Parathyroid adenoma (tissue), 2 donors: Measurements from ENCODE around the gene KRTAP9-6.

Source experiments
- H2AFZ ChIP-seq: fragments of 300-600 bp; sonication (generic); one replicate; pipeline ENCODE4 v1.7.0; 2017; ENCODE audit warnings: antibody characterized with exemption, mild to moderate bottlenecking
- H3K27ac ChIP-seq: fragments of 300-600 bp; sonication (generic); one replicate; pipeline ENCODE4 v1.7.0; 2017
- H3K27me3 ChIP-seq: fragments of 300-600 bp; sonication (generic); one replicate; pipeline ENCODE4 v1.7.0; 2017; ENCODE audit warnings: low read length; ENCODE audit not compliant: control insufficient read depth, insufficient read depth
- H3K36me3 ChIP-seq: fragments of 300-600 bp; sonication (generic); one replicate; pipeline ENCODE4 v1.7.0; 2017; ENCODE audit warnings: low read length; ENCODE audit not compliant: control insufficient read depth, insufficient read depth
- H3K4me1 ChIP-seq: fragments of 300-600 bp; sonication (generic); one replicate; pipeline ENCODE4 v1.7.0; 2017; ENCODE audit warnings: control low read depth
- H3K4me2 ChIP-seq: fragments of 300-600 bp; sonication (generic); one replicate; pipeline ENCODE4 v1.7.0; 2017; ENCODE audit warnings: low read length
- H3K4me3 ChIP-seq: fragments of 300-600 bp; sonication (generic); one replicate; pipeline ENCODE4 v1.7.0; 2017; ENCODE audit warnings: low read depth, low read length
- H3K79me2 ChIP-seq: fragments of 300-600 bp; sonication (generic); one replicate; pipeline ENCODE4 v1.7.0; 2017; ENCODE audit warnings: control low read depth
- H3K9ac ChIP-seq: fragments of 300-600 bp; sonication (generic); one replicate; pipeline ENCODE4 v1.7.0; 2017; ENCODE audit warnings: mild to moderate bottlenecking
- H3K9me3 ChIP-seq: fragments of 300-600 bp; sonication (generic); one replicate; pipeline ENCODE4 v1.7.0; 2017; ENCODE audit warnings: low read length; ENCODE audit not compliant: control insufficient read depth
- CTCF ChIP-seq: fragments of 300-600 bp; sonication (generic); IDR thresholded peaks from one replicate; pipeline ENCODE4 v1.7.0; 2017; ENCODE audit warnings: antibody characterized with exemption, mild to moderate bottlenecking
- donor health status: primary hyperparathyroidism.

KRTAP9-6 gene

DNA sequence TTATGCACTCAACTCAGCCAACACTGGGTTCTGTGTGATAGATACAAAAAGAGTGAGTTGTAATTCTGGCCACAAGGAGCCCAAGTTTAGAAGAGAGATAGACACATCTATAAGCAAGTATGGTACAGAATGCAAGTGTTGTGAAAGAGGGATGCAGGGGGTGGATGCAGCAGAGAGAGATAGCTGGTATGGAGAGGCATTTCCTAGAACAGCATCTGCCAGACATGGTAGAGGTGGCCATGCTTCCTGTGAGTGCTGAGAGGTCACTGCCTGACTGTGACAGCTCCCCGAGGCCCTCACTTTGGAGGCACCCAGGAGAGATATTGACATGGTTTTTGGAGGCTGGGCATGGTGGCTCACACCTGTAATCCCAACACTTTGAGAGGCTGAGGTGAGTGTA is 45.9 kb downstream of the KRTAP9-6 start:
- no peak overlapping the region for H3K4me2 ChIP-seq
- no peak overlapping the region for H3K4me3 ChIP-seq
- no peaks in the 10 kb centered on the region for H3K4me1 ChIP-seq
- no peak overlapping the region for H3K9ac ChIP-seq
- no peaks in the 10 kb centered on the region for H3K9me3 ChIP-seq
- H2AFZ ChIP-seq, result no peak overlapping the region
- H3K27me3 ChIP-seq, result no peaks in the 10 kb centered on the region
- no peaks in the 10 kb centered on the region for H3K79me2 ChIP-seq
- H3K27ac ChIP-seq, result no peak overlapping the region
- no peak for TF ChIP-seq CTCF
- H3K36me3 ChIP-seq, result no peaks in the 10 kb centered on the region

DNA sequence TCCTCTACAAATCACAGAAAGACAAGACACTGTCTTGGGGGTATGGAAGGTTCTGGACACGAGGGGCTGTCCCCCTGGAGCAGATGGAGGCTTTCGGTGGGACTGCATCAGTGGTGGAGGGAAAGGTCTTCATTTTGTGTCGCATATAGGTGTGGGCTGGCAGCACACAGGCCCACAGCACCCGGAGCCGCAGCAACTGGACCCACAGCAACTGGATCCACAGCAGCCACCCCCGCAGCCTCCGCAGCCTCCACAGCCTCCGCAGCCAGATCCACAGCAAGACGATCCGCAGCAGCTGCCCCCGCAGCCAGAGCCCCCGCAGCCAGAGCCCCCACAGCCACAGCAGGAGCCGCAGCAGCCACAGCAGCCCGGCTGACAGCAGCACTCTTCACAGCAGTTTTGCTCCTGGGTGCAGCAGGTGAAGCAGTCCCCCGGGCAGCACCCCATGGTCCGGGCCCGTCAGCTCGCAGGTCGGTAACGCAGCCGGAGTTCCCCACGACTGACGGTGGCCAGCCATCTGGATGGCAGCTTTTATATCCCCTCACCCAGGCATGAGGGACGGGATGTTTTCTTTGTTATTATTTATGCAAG is 50.1 kb downstream of the KRTAP9-6 start, which contains the start of gene KRTAP17-1:
Gene KRTAP17-1 (minus strand): TSS at position 507 of the 591 bp plus-strand sequence. CDS start 60 bp downstream, at position 447.
- Histone ChIP-seq H3K79me2 (no peaks in the 10 kb centered on the region), H3K9ac (no peak within 1 kb of the TSS), H2AFZ (no peak within 1 kb of the TSS), H3K4me2 (no peak within 1 kb of the TSS), H3K4me1 (no peaks in the 10 kb centered on the region), H3K9me3 (no peaks in the 10 kb centered on the region), H3K27ac (no peak within 1 kb of the TSS), H3K36me3 (no peaks in the 10 kb centered on the region), H3K4me3 (no peak within 1 kb of the TSS), H3K27me3 (no peaks in the 10 kb centered on the region)
- TF ChIP-seq CTCF, result no peak
